Measurements from ENCODE around the gene SLC15A4. TPM values are rescaled to one million over a fixed set of nuclear protein-coding genes. Genes with fewer than 3 reads are reported as not detected.
"Not testable (repeated sequence)": the region's sequence is repeated elsewhere in the genome, so short reads cannot be mapped to it uniquely, and the experiment has no call there.

Gene SLC15A4
- total RNA-seq, 2 experiments from 2014 or later = 26.4 to 26.8 TPM

GRCh38 chr12:128852026-128852698 lies 28.4 kb upstream of the SLC15A4 start:
- intact Hi-C loops (cut with micrococcal nuclease) = no loop called here
- POLR2A ChIA-PET = no interaction called here
- Mint-ChIP-seq H3K4me3 (no peak overlapping the region), H3K4me1 (ENCODE audit: low read depth) (no peaks in the 10 kb centered on the region), H3K27me3 (peaks cover 22% of the 10 kb centered on the region), H3K27ac (no peak overlapping the region), H3K9me3 (no peaks in the 10 kb centered on the region), H3K36me3 (ENCODE audit: low read depth) (no peaks in the 10 kb centered on the region)
- ATAC-seq (no peak), DNase-seq (no peak)
- CTCF ChIA-PET = no interaction called here
- no peak for TF ChIP-seq CTCF (IDR thresholded peaks at IDR 0.05)

GRCh38 chr12:128851429-128851828 lies 27.7 kb upstream of the SLC15A4 start:
- intact Hi-C loops (cut with micrococcal nuclease); H3K4me3 Mint-ChIP-seq; POLR2A ChIA-PET; DNase-seq; CTCF ChIA-PET; H3K27ac Mint-ChIP-seq; H3K36me3 Mint-ChIP-seq (ENCODE audit: low read depth); H3K9me3 Mint-ChIP-seq; H3K4me1 Mint-ChIP-seq (ENCODE audit: low read depth); ATAC-seq: not testable (repeated sequence)
- H3K27me3 Mint-ChIP-seq = peaks cover 22% of the 10 kb centered on the region

- H3K4me1 Mint-ChIP-seq (ENCODE audit: low read depth) = no peaks in the 10 kb centered on the region
- ChIA-PET POLR2A (interaction anchor here (0.6 kb wide), 1 partner anchor 98 kb away, joined by 3 read pairs; no protein-coding TSS in a partner anchor), CTCF (no interaction called here)
- intact Hi-C loops (cut with micrococcal nuclease) = no loop called here
- DNase-seq (no peak), ATAC-seq (no peak)
- TF ChIP-seq CTCF (IDR thresholded peaks at IDR 0.05) = no peak
- peaks cover 18% of the 10 kb centered on the region for H3K27me3 Mint-ChIP-seq
- no peak overlapping the region for H3K4me3 Mint-ChIP-seq
- no peaks in the 10 kb centered on the region for H3K36me3 Mint-ChIP-seq (ENCODE audit: low read depth)
- no peaks in the 10 kb centered on the region for H3K9me3 Mint-ChIP-seq
- no peak overlapping the region for H3K27ac Mint-ChIP-seq
Observed at GRCh38 chr12:128850400-128850799, 26.6 kb upstream of the SLC15A4 start.

- ATAC-seq; H3K4me1 Mint-ChIP-seq (ENCODE audit: low read depth); intact Hi-C loops (cut with micrococcal nuclease); H3K4me3 Mint-ChIP-seq; CTCF ChIA-PET; H3K9me3 Mint-ChIP-seq; H3K27ac Mint-ChIP-seq; H3K36me3 Mint-ChIP-seq (ENCODE audit: low read depth); DNase-seq: not testable (repeated sequence)
- H3K27me3 Mint-ChIP-seq = peaks cover 17% of the 10 kb centered on the region
- POLR2A ChIA-PET = interaction anchor here (0.6 kb wide), 1 partner anchor 97 kb away, joined by 3 read pairs; no protein-coding TSS in a partner anchor
Observed at GRCh38 chr12:128849806-128850205, 26.0 kb upstream of the SLC15A4 start.

GRCh38 chr12:128848371-128848770 lies 24.6 kb upstream of the SLC15A4 start:
- Mint-ChIP-seq H3K36me3 (ENCODE audit: low read depth) (no peaks in the 10 kb centered on the region), H3K27ac (no peak overlapping the region), H3K27me3 (peaks cover 9% of the 10 kb centered on the region), H3K4me3 (no peak overlapping the region), H3K4me1 (ENCODE audit: low read depth) (no peaks in the 10 kb centered on the region), H3K9me3 (no peaks in the 10 kb centered on the region)
- intact Hi-C loops (cut with micrococcal nuclease) = no loop called here
- no peak for TF ChIP-seq CTCF (IDR thresholded peaks at IDR 0.05)
- DNase-seq (no peak), ATAC-seq (no peak)
- ChIA-PET POLR2A (no interaction called here), CTCF (no interaction called here)

- intact Hi-C loops (cut with micrococcal nuclease); DNase-seq; POLR2A ChIA-PET; H3K4me1 Mint-ChIP-seq (ENCODE audit: low read depth); H3K27ac Mint-ChIP-seq; H3K4me3 Mint-ChIP-seq; H3K36me3 Mint-ChIP-seq (ENCODE audit: low read depth); CTCF ChIA-PET; H3K27me3 Mint-ChIP-seq; ATAC-seq; H3K9me3 Mint-ChIP-seq: not testable (repeated sequence)
Observed at GRCh38 chr12:128846671-128847070, 22.9 kb upstream of the SLC15A4 start.
